ENCODE data around the gene FRS2. TPM values are rescaled to one million over a fixed set of nuclear protein-coding genes. Genes with fewer than 3 reads are reported as not detected.

The FRS2 gene
- total and polyA plus RNA-seq, 5 donors from 2014 or later = 6.9 to 31.8 (median 10.9) TPM

- no peak for DNase-seq
- peaks cover 18% of the 10 kb centered on the region for H3K4me1 ChIP-seq (ENCODE audit: control insufficient read depth, insufficient read depth, low read length, poor library complexity, severe bottlenecking)
- Mint-ChIP-seq H3K4me1 (peaks cover 10 to 24% (median 20%) of the 10 kb centered on the region in 4 donors), H3K27me3 (no peaks in the 10 kb centered on the region), H3K36me3 (no peaks in the 10 kb centered on the region), H3K4me3 (peak overlapping the region in 1 of 4 donors; percentile 66), H3K9me3 (no peaks in the 10 kb centered on the region), H3K27ac (no peak overlapping the region)
- H3K27ac ChIP-seq (ENCODE audit: insufficient read depth, low read length, poor library complexity, severe bottlenecking) = no peak overlapping the region
- no peak for ATAC-seq (ENCODE audit: low read depth in 2 of 2)
- peaks cover 2% of the 10 kb centered on the region for H3K27me3 ChIP-seq (ENCODE audit: control insufficient read depth, insufficient read depth, low read length)
- no peaks in the 10 kb centered on the region for H3K9me3 ChIP-seq (ENCODE audit: control insufficient read depth in 2 of 2, low read length in 2 of 2)
- H3K36me3 ChIP-seq (ENCODE audit: control insufficient read depth, insufficient read depth, low read length) = no peaks in the 10 kb centered on the region
- H3K4me3 ChIP-seq (ENCODE audit: low read depth, low read length) = no peak overlapping the region
Measured at GRCh38 chr12:69467366-69467765, 2.8 kb upstream of the FRS2 start.

- Mint-ChIP-seq H3K27ac (no peak overlapping the region), H3K27me3 (no peaks in the 10 kb centered on the region), H3K4me1 (peaks cover 20 to 35% (median 30%) of the 10 kb centered on the region in 4 donors), H3K36me3 (peaks cover 2% of the 10 kb centered on the region), H3K9me3 (no peaks in the 10 kb centered on the region), H3K4me3 (peak overlapping the region in 3 of 4 donors; percentile 51 to 71 (median 66))
- Histone ChIP-seq H3K9me3 (ENCODE audit: control insufficient read depth in 2 of 2, low read length in 2 of 2) (no peaks in the 10 kb centered on the region), H3K4me1 (ENCODE audit: control insufficient read depth, insufficient read depth, low read length, poor library complexity, severe bottlenecking) (peaks cover 18% of the 10 kb centered on the region), H3K27ac (ENCODE audit: insufficient read depth, low read length, poor library complexity, severe bottlenecking) (no peak overlapping the region), H3K4me3 (ENCODE audit: low read depth, low read length) (no peak overlapping the region), H3K36me3 (ENCODE audit: control insufficient read depth, insufficient read depth, low read length) (no peaks in the 10 kb centered on the region), H3K27me3 (ENCODE audit: control insufficient read depth, insufficient read depth, low read length) (peaks cover 2% of the 10 kb centered on the region)
- ATAC-seq (ENCODE audit: low read depth in 2 of 2) = no peak
- DNase-seq = no peak
Measured at GRCh38 chr12:69468237-69469026, 1.8 kb upstream of the FRS2 start.

DNA sequence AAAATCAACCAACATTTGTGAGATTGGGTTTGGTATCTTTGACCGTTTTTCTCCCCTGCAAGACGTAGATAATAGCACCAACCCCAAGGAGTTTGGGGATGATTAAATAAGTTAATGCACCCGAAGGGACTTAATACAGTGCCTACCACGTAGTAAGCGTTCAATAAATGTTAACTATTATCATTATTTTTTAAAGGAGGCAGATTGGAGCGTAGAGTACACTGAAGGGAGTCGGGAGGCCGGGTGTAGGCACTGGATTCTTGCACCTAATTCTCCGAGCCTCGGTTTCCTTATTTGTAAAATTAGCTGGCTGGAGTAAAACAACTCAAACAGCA lies 367 bp upstream of the FRS2 start:
- Mint-ChIP-seq H3K4me3 (peak overlapping the region; percentile 91 to 98 (median 97)), H3K36me3 (peaks cover 5% of the 10 kb centered on the region), H3K9me3 (no peaks in the 10 kb centered on the region), H3K4me1 (peaks cover 29 to 45% (median 40%) of the 10 kb centered on the region in 4 donors), H3K27ac (peak overlapping the region; percentile 90 to 98 (median 95)), H3K27me3 (no peaks in the 10 kb centered on the region)
- peak in 1 of 2 donors; percentile 7 for ATAC-seq (ENCODE audit: low read depth in 2 of 2)
- DNase-seq = no peak
- no peaks in the 10 kb centered on the region for H3K36me3 ChIP-seq (ENCODE audit: control insufficient read depth, insufficient read depth, low read length)
- H3K4me1 ChIP-seq (ENCODE audit: control insufficient read depth, insufficient read depth, low read length, poor library complexity, severe bottlenecking) = peaks cover 18% of the 10 kb centered on the region
- no peaks in the 10 kb centered on the region for H3K27me3 ChIP-seq (ENCODE audit: control insufficient read depth, insufficient read depth, low read length)
- H3K9me3 ChIP-seq (ENCODE audit: control insufficient read depth in 2 of 2, low read length in 2 of 2) = no peaks in the 10 kb centered on the region
- H3K4me3 ChIP-seq (ENCODE audit: low read depth, low read length) = peak overlapping the region; percentile 86
- peak overlapping the region; percentile 79 for H3K27ac ChIP-seq (ENCODE audit: insufficient read depth, low read length, poor library complexity, severe bottlenecking)

GRCh38 chr12:69471076-69471430 lies 865 bp downstream of the FRS2 start:
- ATAC-seq (ENCODE audit: low read depth in 2 of 2) (no peak), DNase-seq (peak in 2 of 3 donors; percentile 3 to 34)
- Mint-ChIP-seq H3K27me3 (no peaks in the 10 kb centered on the region), H3K9me3 (no peaks in the 10 kb centered on the region), H3K27ac (peak overlapping the region; percentile 72 to 95 (median 90)), H3K4me1 (peaks cover 38 to 57% (median 52%) of the 10 kb centered on the region in 4 donors), H3K4me3 (peak overlapping the region; percentile 91 to 98 (median 96)), H3K36me3 (peaks cover 5% of the 10 kb centered on the region)
- Histone ChIP-seq H3K4me1 (ENCODE audit: control insufficient read depth, insufficient read depth, low read length, poor library complexity, severe bottlenecking) (peaks cover 18% of the 10 kb centered on the region), H3K4me3 (ENCODE audit: low read depth, low read length) (peak overlapping the region; percentile 69), H3K27me3 (ENCODE audit: control insufficient read depth, insufficient read depth, low read length) (no peaks in the 10 kb centered on the region), H3K9me3 (ENCODE audit: control insufficient read depth in 2 of 2, low read length in 2 of 2) (no peaks in the 10 kb centered on the region), H3K36me3 (ENCODE audit: control insufficient read depth, insufficient read depth, low read length) (no peaks in the 10 kb centered on the region), H3K27ac (ENCODE audit: insufficient read depth, low read length, poor library complexity, severe bottlenecking) (peak overlapping the region; percentile 79)

DNA sequence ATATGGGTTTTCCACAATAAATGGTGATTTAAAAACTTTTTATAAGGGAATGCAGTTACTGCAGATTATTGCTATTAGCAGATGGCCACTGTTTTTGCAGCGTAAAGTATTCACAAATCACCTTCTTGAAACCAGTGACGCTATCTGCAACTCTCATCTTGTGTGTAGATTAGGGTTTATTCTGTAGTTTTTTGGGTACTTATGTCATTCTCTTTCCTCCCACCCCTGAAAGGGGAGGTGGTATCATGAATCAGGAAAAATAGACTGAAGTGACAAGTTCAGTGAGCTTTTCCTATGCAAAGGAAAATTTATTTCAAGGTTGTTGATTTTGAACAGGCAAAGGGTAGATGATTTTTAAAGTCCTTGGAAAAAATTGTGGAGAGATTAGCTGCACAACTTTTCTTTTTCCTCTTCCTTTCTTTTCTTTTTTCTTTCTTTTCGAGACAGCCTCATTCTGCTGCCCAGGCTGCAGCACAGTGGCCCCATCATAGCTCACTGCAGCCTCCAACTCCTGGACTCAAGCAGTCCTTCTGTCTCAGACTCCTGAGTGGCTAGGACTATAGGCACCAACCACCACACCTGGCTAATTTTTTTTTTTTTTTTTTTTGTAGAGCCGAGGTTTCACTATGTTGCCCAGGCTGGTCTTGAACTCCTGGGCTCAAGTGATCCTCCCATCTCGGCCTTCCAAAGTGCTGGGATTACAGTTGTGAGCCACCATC lies 1.6 kb downstream of the FRS2 start:
- ATAC-seq (ENCODE audit: low read depth in 2 of 2) (no peak), DNase-seq (no peak)
- Mint-ChIP-seq H3K27ac (peak overlapping the region in 2 of 3 donors; percentile 72 to 90), H3K4me1 (peaks cover 43 to 62% (median 56%) of the 10 kb centered on the region in 4 donors), H3K36me3 (peaks cover 5% of the 10 kb centered on the region), H3K9me3 (no peaks in the 10 kb centered on the region), H3K4me3 (peak overlapping the region; percentile 91 to 98 (median 96)), H3K27me3 (no peaks in the 10 kb centered on the region)
- Histone ChIP-seq H3K4me3 (ENCODE audit: low read depth, low read length) (peak overlapping the region; percentile 69), H3K36me3 (ENCODE audit: control insufficient read depth, insufficient read depth, low read length) (no peaks in the 10 kb centered on the region), H3K27ac (ENCODE audit: insufficient read depth, low read length, poor library complexity, severe bottlenecking) (no peak overlapping the region), H3K27me3 (ENCODE audit: control insufficient read depth, insufficient read depth, low read length) (no peaks in the 10 kb centered on the region), H3K4me1 (ENCODE audit: control insufficient read depth, insufficient read depth, low read length, poor library complexity, severe bottlenecking) (peaks cover 18% of the 10 kb centered on the region), H3K9me3 (ENCODE audit: control insufficient read depth in 2 of 2, low read length in 2 of 2) (no peaks in the 10 kb centered on the region)

DNA sequence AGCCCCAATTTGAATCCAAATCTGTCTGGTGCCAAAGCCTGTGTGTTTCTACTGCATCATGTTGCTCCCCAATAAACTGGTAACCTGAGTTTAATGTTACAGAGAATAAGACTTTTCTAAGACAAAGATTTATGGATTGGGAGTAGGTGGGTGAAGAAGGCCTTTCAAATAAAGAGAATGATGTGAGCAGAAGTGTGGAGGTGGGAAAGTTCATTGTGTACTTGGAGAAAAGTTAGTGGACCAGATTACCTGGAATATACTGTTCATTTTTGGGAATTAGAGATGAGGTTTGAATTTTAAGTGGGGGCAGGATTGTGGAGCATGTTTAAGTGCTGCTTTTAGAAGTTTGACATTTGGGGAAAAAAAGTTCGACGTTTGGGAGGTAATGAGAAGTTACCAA lies 3.1 kb downstream of the FRS2 start:
- ATAC-seq (ENCODE audit: low read depth in 2 of 2) (no peak), DNase-seq (no peak)
- Histone ChIP-seq H3K27me3 (ENCODE audit: control insufficient read depth, insufficient read depth, low read length) (no peaks in the 10 kb centered on the region), H3K27ac (ENCODE audit: insufficient read depth, low read length, poor library complexity, severe bottlenecking) (no peak overlapping the region), H3K9me3 (ENCODE audit: control insufficient read depth in 2 of 2, low read length in 2 of 2) (no peaks in the 10 kb centered on the region), H3K4me3 (ENCODE audit: low read depth, low read length) (no peak overlapping the region), H3K36me3 (ENCODE audit: control insufficient read depth, insufficient read depth, low read length) (no peaks in the 10 kb centered on the region), H3K4me1 (ENCODE audit: control insufficient read depth, insufficient read depth, low read length, poor library complexity, severe bottlenecking) (peaks cover 18% of the 10 kb centered on the region)
- H3K4me3 Mint-ChIP-seq = peak overlapping the region in 3 of 4 donors; percentile 0 to 42 (median 22)
- peaks cover 5% of the 10 kb centered on the region for H3K36me3 Mint-ChIP-seq
- peaks cover 43 to 62% (median 56%) of the 10 kb centered on the region in 4 donors for H3K4me1 Mint-ChIP-seq
- H3K27me3 Mint-ChIP-seq = no peaks in the 10 kb centered on the region
- peak overlapping the region in 2 of 3 donors; percentile 32 to 50 for H3K27ac Mint-ChIP-seq
- H3K9me3 Mint-ChIP-seq = no peaks in the 10 kb centered on the region

DNA sequence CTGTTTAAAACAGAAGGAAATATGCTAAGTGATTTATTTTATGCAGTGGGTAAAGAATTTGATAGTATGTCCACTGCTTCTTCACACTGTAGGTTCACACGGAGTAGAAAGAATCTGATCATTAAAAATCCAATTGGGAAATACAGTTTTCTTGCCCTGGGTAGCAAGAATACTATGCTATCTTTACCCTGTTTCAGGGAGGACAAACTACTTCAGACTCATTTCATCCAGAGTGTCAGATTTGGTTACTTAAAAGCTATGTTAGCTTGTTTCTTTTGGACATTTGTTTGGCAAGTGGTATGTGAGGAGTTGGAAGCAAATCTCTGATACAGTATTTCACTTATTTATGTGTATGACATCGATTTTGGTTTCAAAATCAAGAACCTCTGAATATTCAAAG lies 4.3 kb downstream of the FRS2 start:
- Histone ChIP-seq H3K4me1 (ENCODE audit: control insufficient read depth, insufficient read depth, low read length, poor library complexity, severe bottlenecking) (peaks cover 18% of the 10 kb centered on the region), H3K36me3 (ENCODE audit: control insufficient read depth, insufficient read depth, low read length) (no peaks in the 10 kb centered on the region), H3K9me3 (ENCODE audit: control insufficient read depth in 2 of 2, low read length in 2 of 2) (no peaks in the 10 kb centered on the region), H3K4me3 (ENCODE audit: low read depth, low read length) (no peak overlapping the region), H3K27me3 (ENCODE audit: control insufficient read depth, insufficient read depth, low read length) (no peaks in the 10 kb centered on the region), H3K27ac (ENCODE audit: insufficient read depth, low read length, poor library complexity, severe bottlenecking) (no peak overlapping the region)
- peaks cover 5% of the 10 kb centered on the region for H3K36me3 Mint-ChIP-seq
- peak overlapping the region in 1 of 4 donors; percentile 36 for H3K4me3 Mint-ChIP-seq
- H3K27me3 Mint-ChIP-seq = no peaks in the 10 kb centered on the region
- no peak for ATAC-seq (ENCODE audit: low read depth in 2 of 2)
- H3K4me1 Mint-ChIP-seq = peaks cover 46 to 70% (median 61%) of the 10 kb centered on the region in 4 donors
- no peaks in the 10 kb centered on the region for H3K9me3 Mint-ChIP-seq
- no peak overlapping the region for H3K27ac Mint-ChIP-seq
- DNase-seq = no peak

All from CD4-positive, CD25-positive, alpha-beta regulatory T cell (primary cell).